Kidney epithelial cell (primary cell): Measurements from ENCODE around the gene PAXX. TPM values are rescaled to one million over a fixed set of nuclear protein-coding genes. Genes with fewer than 3 reads are reported as not detected.

Source experiments
- DNase-seq: peaks from one replicate; pipeline ENCODE4 v3.0.0-alpha.2; 2010; ENCODE audit warnings: low read depth
- H3K27me3 ChIP-seq: 2 replicates; pipeline ENCODE4 v1.6.0; 2011; ENCODE audit warnings: low read length; ENCODE audit not compliant: control insufficient read depth, insufficient read depth
- H3K36me3 ChIP-seq: 2 replicates; pipeline ENCODE4 v1.5.1; 2011; ENCODE audit warnings: low read length; ENCODE audit not compliant: control insufficient read depth, insufficient read depth
- H3K4me3 ChIP-seq: 2 replicates; pipeline ENCODE4 v1.5.1; 2011; ENCODE audit warnings: low read depth, mild to moderate bottlenecking, control low read depth, low read length
- CTCF ChIP-seq: IDR thresholded peaks from 2 replicates; pipeline ENCODE4 v1.5.1; 2011; ENCODE audit warnings: mild to moderate bottlenecking, moderate library complexity, low read length, control low read depth, inconsistent platforms; ENCODE audit not compliant: insufficient read depth, poor library complexity, severe bottlenecking
- total RNA-seq: library from RNA; depleted of rRNA; stranded (reverse); fragments of >200 nt; gene quantifications from 2 replicates; pipeline ENCODE4 v1.2.3, GENCODE V29; 2015

PAXX gene
- total RNA-seq, 1 donor from 2014 or later, result 46.8 TPM

DNA sequence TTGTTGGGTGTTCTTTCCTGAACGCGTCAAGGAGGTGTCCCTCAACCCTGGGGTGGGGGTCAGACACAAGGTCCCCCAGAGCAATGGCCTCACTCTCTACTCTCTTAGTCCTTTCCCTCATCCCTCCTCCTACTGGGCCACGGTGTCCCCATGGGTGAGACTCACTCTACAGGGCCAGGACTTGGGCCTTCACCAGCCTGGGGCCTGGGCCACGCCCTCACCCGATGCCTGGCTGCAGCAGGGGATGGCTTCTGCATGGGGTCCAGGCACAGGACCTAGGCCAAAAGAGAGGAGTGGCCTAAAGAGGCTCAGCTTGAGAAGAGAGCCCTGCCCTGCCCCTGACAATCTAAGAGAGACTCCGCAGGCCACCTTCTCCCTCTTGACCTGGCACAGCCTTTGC, 34.3 kb upstream of the PAXX start:
- H3K36me3 ChIP-seq, result no peaks in the 10 kb centered on the region
- no peak overlapping the region for H3K4me3 ChIP-seq
- H3K27me3 ChIP-seq, result no peaks in the 10 kb centered on the region
- no peak for DNase-seq
- no peak for TF ChIP-seq CTCF

DNA sequence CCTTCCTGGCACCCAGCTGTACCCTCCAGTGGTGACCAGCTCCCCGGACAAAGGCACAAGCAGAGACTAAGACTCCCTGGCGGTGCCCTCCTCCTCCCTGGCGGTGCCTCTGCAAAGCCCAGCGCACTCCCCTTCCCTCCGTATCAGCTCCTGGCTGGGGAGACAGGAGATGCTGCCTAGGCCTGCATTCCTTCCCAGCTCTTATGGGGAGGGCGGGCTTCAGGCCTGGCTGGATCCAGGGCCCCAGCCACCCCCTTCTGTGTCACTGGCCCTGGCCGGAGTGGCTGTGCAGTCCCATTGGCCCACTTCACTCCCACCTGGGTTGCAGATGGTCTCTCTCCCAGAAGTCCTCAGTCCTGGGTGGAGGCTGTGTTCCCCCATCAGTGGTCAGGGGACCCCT, 33.7 kb upstream of the PAXX start:
- no peaks in the 10 kb centered on the region for H3K36me3 ChIP-seq
- no peak for DNase-seq
- no peak for TF ChIP-seq CTCF

GRCh38 chr9:136958898-136959850, 33.0 kb upstream of the PAXX start:
- no peak for DNase-seq
- TF ChIP-seq CTCF, result no peak
- H3K36me3 ChIP-seq, result no peaks in the 10 kb centered on the region
- H3K27me3 ChIP-seq, result no peaks in the 10 kb centered on the region
- H3K4me3 ChIP-seq, result no peak overlapping the region

More for the DNA sequence above, 33.7 kb upstream of the PAXX start:
- no peak overlapping the region for H3K4me3 ChIP-seq
- no peaks in the 10 kb centered on the region for H3K27me3 ChIP-seq

DNA sequence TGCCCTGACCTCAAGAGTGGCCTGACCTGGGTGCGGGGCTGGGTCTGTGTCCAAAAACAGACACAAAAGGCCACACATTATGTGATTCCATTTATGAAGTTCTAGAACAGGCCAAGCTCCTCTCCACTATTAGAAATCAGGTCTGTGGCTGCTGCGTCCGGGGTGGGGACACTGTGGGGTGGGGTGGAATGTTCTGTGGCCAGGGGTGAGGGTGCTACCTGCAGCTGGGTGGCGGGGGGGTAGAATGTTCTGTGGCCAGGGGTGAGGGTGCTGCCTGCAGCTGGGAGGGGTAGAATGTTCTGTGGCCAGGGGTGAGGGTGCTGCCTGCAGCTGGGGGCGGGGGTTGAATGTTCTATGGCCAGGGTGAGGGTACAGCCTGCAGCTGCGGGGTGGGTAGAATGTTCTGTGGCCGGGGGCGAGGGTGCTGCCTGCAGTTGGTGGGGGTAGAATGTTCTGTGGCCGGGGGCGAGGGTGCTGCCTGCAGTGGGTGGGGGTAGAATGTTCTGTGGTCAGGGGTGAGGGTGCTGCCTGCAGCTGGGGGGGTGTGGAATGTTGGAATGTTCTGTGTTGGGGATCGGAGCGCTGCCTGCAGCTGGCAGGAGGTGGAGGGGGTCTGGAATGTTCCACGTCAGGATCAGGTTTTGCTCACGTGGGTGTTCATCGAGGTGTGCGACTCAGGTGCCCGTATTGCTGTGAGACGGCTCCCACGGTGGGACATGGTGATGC, 31.8 kb upstream of the PAXX start:
- TF ChIP-seq CTCF, result no peak
- no peak overlapping the region for H3K4me3 ChIP-seq
- DNase-seq, result no peak
- H3K27me3 ChIP-seq, result peaks cover 3% of the 10 kb centered on the region
- H3K36me3 ChIP-seq, result no peaks in the 10 kb centered on the region

DNA sequence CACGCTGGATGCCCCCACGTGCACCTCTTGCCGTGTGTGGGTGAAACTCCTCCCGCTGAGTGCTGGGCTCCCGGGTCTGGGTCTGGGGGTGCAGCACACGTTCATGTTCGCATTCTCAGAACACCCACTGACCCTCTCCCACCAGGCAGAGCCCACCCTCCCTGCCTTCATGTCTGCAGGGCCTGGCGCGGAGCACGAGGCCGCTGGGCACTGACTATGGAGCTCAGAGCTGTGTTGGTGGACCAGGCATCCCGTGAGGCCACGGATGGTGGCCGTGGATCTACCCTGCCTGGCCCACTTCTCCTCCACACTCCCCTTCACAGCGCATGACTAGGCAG, 31.3 kb upstream of the PAXX start:
- no peaks in the 10 kb centered on the region for H3K36me3 ChIP-seq
- no peak overlapping the region for H3K4me3 ChIP-seq
- TF ChIP-seq CTCF, result no peak
- peaks cover 4% of the 10 kb centered on the region for H3K27me3 ChIP-seq
- DNase-seq, result no peak
